GM23338 (cell line): ENCODE measurements around the gene KCNN3. TPM values are rescaled to one million over a fixed set of nuclear protein-coding genes. Genes with fewer than 3 reads are reported as not detected.

Experiments
- ATAC-seq: fragments of 200-7000 bp; cut with Tn5 transposase; 3 replicates; pipeline ENCODE4 v1.9.1; 2020
- DNase-seq: peaks from one replicate; pipeline ENCODE4 v3.0.0-alpha.2; 2015; ENCODE audit warnings: low spot score
- H2AFZ ChIP-seq: fragments of 200-600 bp; sonication (generic); 2 replicates; pipeline ENCODE4 v1.8.0; 2016; ENCODE audit warnings: antibody characterized with exemption, mild to moderate bottlenecking, moderate library complexity
- H3F3A ChIP-seq: fragments of 200-600 bp; sonication (generic); replicated peaks from 2 replicates; pipeline ENCODE4 v1.8.0; 2017; ENCODE audit warnings: antibody characterized with exemption, mixed run types, low read depth
- H3K27ac ChIP-seq: fragments of 200-600 bp; sonication (generic); 2 replicates; pipeline ENCODE4 v1.6.1; 2016; ENCODE audit warnings: low read depth
- H3K27me3 ChIP-seq: fragments of 200-600 bp; sonication (generic); 2 replicates; pipeline ENCODE4 v1.8.0; 2016; ENCODE audit warnings: mild to moderate bottlenecking, mixed run types, moderate library complexity; ENCODE audit not compliant: insufficient read depth
- H3K36me3 ChIP-seq: fragments of 200-600 bp; sonication (generic); 2 replicates; pipeline ENCODE4 v1.8.0; 2016; ENCODE audit warnings: mild to moderate bottlenecking; ENCODE audit not compliant: insufficient read depth
- H3K4me1 ChIP-seq: fragments of 200-600 bp; sonication (generic); 2 replicates; pipeline ENCODE4 v1.8.0; 2016; ENCODE audit warnings: mild to moderate bottlenecking, moderate library complexity; ENCODE audit not compliant: insufficient read depth
- H3K4me2 ChIP-seq: fragments of 200-600 bp; sonication (generic); 2 replicates; pipeline ENCODE4 v1.7.1; 2017; ENCODE audit warnings: mixed run types
- H3K4me3 ChIP-seq: fragments of 200-600 bp; sonication (generic); 2 replicates; pipeline ENCODE4 v1.6.1; 2016; ENCODE audit warnings: mixed run types
- H3K79me2 ChIP-seq: fragments of 200-600 bp; sonication (generic); replicated peaks from 2 replicates; pipeline ENCODE4 v1.8.0; 2017; ENCODE audit warnings: mild to moderate bottlenecking; ENCODE audit not compliant: insufficient read depth
- H3K9me2 ChIP-seq: fragments of 200-600 bp; sonication (generic); 2 replicates; pipeline ENCODE4 v1.8.0; 2017; ENCODE audit not compliant: insufficient read depth
- H4K20me1 ChIP-seq: fragments of 200-600 bp; sonication (generic); replicated peaks from 2 replicates; pipeline ENCODE4 v1.8.0; 2017; ENCODE audit warnings: mild to moderate bottlenecking; ENCODE audit not compliant: insufficient read depth
- H3K27ac Mint-ChIP-seq: 2 replicates; pipeline ENCODE4 v1.8.0; 2020; ENCODE audit warnings: inconsistent platforms, mild to moderate bottlenecking, moderate library complexity, mixed read lengths
- H3K27me3 Mint-ChIP-seq: 3 replicates; pipeline ENCODE4 v1.8.0; 2022; ENCODE audit warnings: low read depth, mild to moderate bottlenecking, moderate library complexity, mixed read lengths, inconsistent platforms; ENCODE audit not compliant: insufficient read depth, poor library complexity
- H3K36me3 Mint-ChIP-seq: 3 replicates; pipeline ENCODE4 v1.8.0; 2021; ENCODE audit warnings: low read depth, mild to moderate bottlenecking, inconsistent platforms, moderate library complexity, mixed read lengths
- H3K4me1 Mint-ChIP-seq: 3 replicates; pipeline ENCODE4 v1.8.0; 2020; ENCODE audit warnings: mild to moderate bottlenecking, inconsistent platforms, mixed read lengths
- H3K4me3 Mint-ChIP-seq: 3 replicates; pipeline ENCODE4 v1.8.0; 2021; ENCODE audit warnings: moderate library complexity, mild to moderate bottlenecking, inconsistent platforms, mixed read lengths
- H3K9me3 Mint-ChIP-seq: 3 replicates; pipeline ENCODE4 v1.8.0; 2020; ENCODE audit warnings: moderate library complexity, mild to moderate bottlenecking, inconsistent platforms, mixed read lengths
- CREB1 ChIP-seq: fragments of 250-450 bp; sonication (Bioruptor Pico); IDR thresholded peaks from 2 replicates; pipeline ENCODE4 v1.5.0; 2020; ENCODE audit warnings: low read depth, mild to moderate bottlenecking, moderate library complexity
- ETS1 ChIP-seq: IDR thresholded peaks from 2 replicates; pipeline ENCODE4 v1.6.1; 2016; ENCODE audit warnings: antibody characterized with exemption
- EZH2 ChIP-seq: fragments of 200-600 bp; sonication (generic); IDR thresholded peaks from one replicate; pipeline ENCODE4 v1.8.0; 2017; ENCODE audit warnings: antibody characterized with exemption, mild to moderate bottlenecking, low read depth; ENCODE audit not compliant: unreplicated experiment
- EZH2phosphoT487 ChIP-seq: fragments of 200-600 bp; sonication (generic); IDR thresholded peaks from one replicate; pipeline ENCODE4 v1.8.1; 2018; ENCODE audit warnings: antibody characterized with exemption; ENCODE audit not compliant: unreplicated experiment
- JUNB ChIP-seq: IDR thresholded peaks from one replicate; pipeline ENCODE4 v1.6.1; 2016; ENCODE audit warnings: antibody characterized with exemption; ENCODE audit not compliant: unreplicated experiment
- POLR2AphosphoS5 ChIP-seq: IDR thresholded peaks from 2 replicates; pipeline ENCODE4 v1.6.1; 2016; ENCODE audit warnings: antibody characterized with exemption, low read depth
- REST ChIP-seq: IDR thresholded peaks from one replicate; pipeline ENCODE4 v1.6.1; 2018; ENCODE audit warnings: antibody characterized with exemption; ENCODE audit not compliant: unreplicated experiment
- STAT1 ChIP-seq: IDR thresholded peaks from one replicate; pipeline ENCODE4 v1.6.1; 2016; ENCODE audit warnings: antibody characterized with exemption; ENCODE audit not compliant: unreplicated experiment
- ZNF114 ChIP-seq: fragments of 250-450 bp; sonication (Bioruptor Pico); IDR thresholded peaks from 2 replicates; pipeline ENCODE4 v1.5.0; 2020; ENCODE audit warnings: mild to moderate bottlenecking, moderate library complexity
- ZNF331 ChIP-seq: fragments of 250-450 bp; sonication (Bioruptor Pico); IDR thresholded peaks from 2 replicates; pipeline ENCODE4 v1.5.0; 2020; ENCODE audit warnings: low read depth, mild to moderate bottlenecking, moderate library complexity
- ZNF462 ChIP-seq: fragments of 250-450 bp; sonication (Bioruptor Pico); IDR thresholded peaks from 2 replicates; pipeline ENCODE4 v1.5.0; 2020; ENCODE audit warnings: mild to moderate bottlenecking, moderate library complexity
- polyA plus RNA-seq: library from polyadenylated mRNA; unstranded; fragments of >200 nt; fragmentation: Nextera tagmentation; extraction: Ambion mirVana; gene quantifications from 2 replicates; pipeline ENCODE4 v1.2.1, GENCODE V29; 2016
- total RNA-seq: library from RNA; depleted of rRNA; stranded (reverse); fragments of >200 nt; shearing (Covaris generic); gene quantifications from 2 replicates; pipeline ENCODE4 v1.2.3, GENCODE V29; 2014

The KCNN3 gene
- total and polyA plus RNA-seq, 2 experiments from 2014 or later, result 1.9 to 3.0 TPM

- TF ChIP-seq ZNF462 (CRISPR knock-in tag), result no peak
- no peak for TF ChIP-seq CREB1 (CRISPR knock-in tag)
- no peak for TF ChIP-seq JUNB
- no peak for TF ChIP-seq STAT1
- TF ChIP-seq ZNF331 (CRISPR knock-in tag), result no peak
Measured at GRCh38 chr1:154884869-154885701, 15.0 kb upstream of the KCNN3 start (continued).

GRCh38 chr1:154883919-154884868 is 14.1 kb upstream of the KCNN3 start:
- H3K9me2 ChIP-seq, result no peaks in the 10 kb centered on the region
- H3K27ac Mint-ChIP-seq, result no peak overlapping the region
- H3K36me3 ChIP-seq, result no peaks in the 10 kb centered on the region
- DNase-seq (no peak), ATAC-seq (no peak)
- H3K27me3 Mint-ChIP-seq, result peaks cover 14% of the 10 kb centered on the region
- H3F3A ChIP-seq, result no peaks in the 10 kb centered on the region
- no peaks in the 10 kb centered on the region; the same call in 2 of the 3 replicates for H3K36me3 Mint-ChIP-seq
- no peaks in the 10 kb centered on the region for H4K20me1 ChIP-seq
- no peaks in the 10 kb centered on the region for H3K4me1 ChIP-seq
- no peak overlapping the region for H3K4me3 Mint-ChIP-seq
- H3K27ac ChIP-seq, result no peak overlapping the region
- no peaks in the 10 kb centered on the region for H3K27me3 ChIP-seq
- no peak overlapping the region for H2AFZ ChIP-seq
- no peak overlapping the region for H3K4me2 ChIP-seq
- H3K9me3 Mint-ChIP-seq, result no peaks in the 10 kb centered on the region
- H3K4me3 ChIP-seq, result no peak overlapping the region
- H3K4me1 Mint-ChIP-seq, result no peaks in the 10 kb centered on the region
- H3K79me2 ChIP-seq, result no peaks in the 10 kb centered on the region
- TF ChIP-seq ZNF331 (CRISPR knock-in tag) (no peak), ZNF114 (no peak), CREB1 (CRISPR knock-in tag) (no peak), STAT1 (no peak), POLR2AphosphoS5 (no peak), EZH2 (no peak), ETS1 (no peak), EZH2phosphoT487 (no peak), REST (no peak)
